NCI-H2107 (cell line): ENCODE measurements around the gene RBPJ.
A peak's percentile ranks its signal among the peaks of the same experiment; 100 is the strongest.
"Not testable (repeated sequence)": the region's sequence is repeated elsewhere in the genome, so short reads cannot be mapped to it uniquely, and the experiment has no call there.

Experiments
- DNase-seq: peaks from one replicate; lab custom pipeline; 2025; lab: John Stamatoyannopoulos, UW

The RBPJ gene

GRCh38 chr4:26302031-26302899, 18.5 kb upstream of the RBPJ start:
- DNase-seq: no peak

GRCh38 chr4:26303008-26303407, 17.8 kb upstream of the RBPJ start:
- no peak for DNase-seq

DNA sequence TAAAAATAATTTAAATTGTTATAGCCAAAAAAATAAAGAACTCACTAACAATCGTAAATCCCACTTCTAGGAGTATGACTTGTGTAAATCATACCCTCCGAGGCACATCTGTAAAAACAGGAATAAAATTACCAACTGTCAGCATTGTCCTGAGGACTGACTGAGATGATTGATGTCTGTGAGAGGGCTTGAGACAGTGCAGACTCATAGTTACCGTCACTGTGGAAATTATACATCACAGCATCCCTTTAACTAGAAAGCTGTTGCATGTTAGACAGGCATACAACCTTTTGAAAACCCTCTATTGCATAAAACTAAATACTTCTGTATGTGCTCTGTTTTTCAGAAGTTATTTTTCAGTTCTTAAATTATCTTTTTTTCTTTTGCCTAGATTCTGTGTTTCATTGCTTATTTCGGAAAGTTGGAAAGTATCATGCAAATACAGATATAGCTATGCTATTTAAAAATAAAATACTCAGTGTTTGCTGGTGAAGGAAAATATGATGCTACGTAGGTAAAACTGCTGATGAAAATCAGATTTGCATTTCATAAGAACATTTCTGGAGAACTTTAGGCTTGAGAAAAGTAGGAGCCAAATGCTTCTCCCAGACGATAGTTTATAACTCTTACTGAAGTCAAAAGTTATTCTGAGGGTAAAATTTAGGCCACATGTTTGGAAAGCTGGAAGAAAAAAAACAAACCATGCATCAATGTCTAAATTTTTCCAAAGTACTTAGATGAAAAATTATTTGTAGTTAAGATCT, 13.6 kb upstream of the RBPJ start:
- no peak for DNase-seq

DNA sequence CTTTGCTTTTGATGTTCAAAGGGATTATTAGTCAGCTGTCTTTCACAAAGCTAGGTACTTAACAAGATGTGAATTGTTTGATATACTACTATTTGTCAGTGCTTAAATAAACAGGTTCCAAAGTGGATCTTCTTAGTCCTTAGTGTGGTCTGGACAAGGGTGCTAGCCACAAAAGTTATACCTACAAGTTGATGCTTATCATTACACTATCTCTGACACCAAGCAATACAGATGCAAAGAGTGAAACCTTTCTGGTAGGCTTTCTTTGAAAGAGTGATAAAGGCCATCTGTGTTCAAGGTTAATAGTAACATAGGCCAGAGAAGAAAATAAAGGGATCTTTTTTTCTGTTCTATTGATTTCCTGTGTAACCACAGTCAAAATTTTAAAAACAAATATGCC, 12.2 kb upstream of the RBPJ start:
- no peak for DNase-seq

GRCh38 chr4:26310264-26310663, 10.6 kb upstream of the RBPJ start:
- no peak for DNase-seq

DNA sequence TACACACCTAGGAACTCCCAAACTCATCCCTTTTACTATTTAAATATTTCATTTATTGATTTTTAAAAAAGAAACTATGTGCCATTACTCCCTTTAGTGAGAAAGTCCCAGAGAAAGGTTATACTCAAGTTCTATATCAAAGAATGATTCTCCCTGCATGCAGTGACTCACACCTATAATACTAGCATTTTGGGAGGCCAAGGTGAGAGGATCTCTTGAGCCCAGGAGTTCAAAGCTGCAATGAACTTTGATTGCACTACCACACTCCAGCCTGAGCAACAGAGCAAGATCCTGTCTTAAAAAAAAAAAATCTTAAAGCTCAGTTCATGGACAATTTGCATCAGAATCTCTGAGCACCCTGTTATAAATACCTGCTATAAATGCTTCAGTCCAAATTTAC, 9.2 kb upstream of the RBPJ start:
- DNase-seq: no peak

- not testable (repeated sequence) for DNase-seq
Measured at GRCh38 chr4:26315316-26315932, 5.4 kb upstream of the RBPJ start.

DNA sequence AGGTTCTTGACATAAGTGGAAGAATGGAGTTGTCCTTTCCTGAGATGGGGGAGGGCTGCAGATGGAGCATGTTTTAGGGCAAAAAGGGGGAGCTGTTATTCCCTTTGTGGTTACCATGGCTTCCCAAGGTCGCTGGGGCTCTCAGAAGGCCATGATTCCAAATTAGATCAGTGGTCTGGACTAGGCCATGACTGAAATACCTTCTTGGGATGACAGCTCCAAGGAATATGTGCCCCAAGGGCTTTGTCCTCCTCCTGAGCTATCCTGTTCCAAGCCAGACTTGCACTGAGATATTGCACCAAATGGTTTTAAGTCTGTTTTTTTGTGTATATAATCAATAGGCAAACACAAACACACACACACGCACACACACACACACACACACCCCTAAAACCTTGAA, 3.0 kb upstream of the RBPJ start:
- DNase-seq: no peak

DNA sequence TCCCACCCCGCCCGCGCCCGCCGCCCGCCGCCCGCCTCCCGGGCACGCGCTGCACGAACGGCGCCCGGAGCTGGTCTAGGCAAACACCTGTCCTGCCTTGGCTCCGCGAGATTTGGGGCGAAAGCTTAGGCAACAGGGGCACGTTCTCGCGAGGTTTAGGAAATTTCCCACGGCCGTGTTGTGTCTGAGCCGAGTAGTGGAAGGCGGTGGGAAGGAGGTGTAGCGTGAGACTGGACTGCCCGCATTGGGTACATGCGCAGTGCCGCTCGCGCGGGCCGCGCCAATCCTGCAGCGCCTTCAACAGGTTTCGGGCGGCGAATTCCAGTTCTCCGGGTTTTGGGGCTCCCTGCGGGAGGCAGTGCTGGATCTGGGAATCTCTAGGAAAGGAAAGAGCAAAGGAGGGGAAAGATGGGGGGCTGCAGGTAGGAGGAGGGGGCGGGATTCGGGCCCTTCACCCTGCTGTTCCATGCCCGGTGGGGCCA, 1.3 kb upstream of the RBPJ start:
- DNase-seq: peak; percentile 96

DNA sequence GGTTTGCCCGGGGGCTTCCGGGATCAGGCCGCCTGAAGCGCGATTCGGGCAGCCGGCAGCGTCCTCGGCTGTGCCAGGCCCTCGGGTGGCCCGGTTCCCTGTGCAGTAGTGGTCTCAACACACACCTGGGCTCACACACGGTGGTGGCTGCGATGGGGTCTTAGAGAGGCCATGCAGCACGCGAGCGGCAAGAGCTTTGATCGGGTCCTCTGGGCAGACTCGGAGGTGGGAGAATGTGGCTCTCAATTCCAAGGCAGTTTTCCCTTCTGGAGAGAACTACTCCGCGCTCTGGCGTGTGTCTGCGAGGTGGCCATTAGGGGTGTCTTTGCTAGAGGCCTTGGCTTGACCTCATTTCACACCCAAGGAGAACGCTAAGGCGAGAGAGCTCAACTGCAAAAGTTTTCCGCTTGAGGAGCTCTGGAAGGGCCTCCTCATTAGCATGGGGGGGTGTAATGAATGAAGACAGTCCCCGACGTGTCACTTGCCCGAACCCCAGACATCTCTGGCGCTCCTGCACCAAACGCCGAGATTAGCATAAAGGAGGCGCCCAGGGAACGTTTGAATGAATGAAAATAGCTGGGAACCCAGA, 771 bp upstream of the RBPJ start:
- no peak for DNase-seq

DNA sequence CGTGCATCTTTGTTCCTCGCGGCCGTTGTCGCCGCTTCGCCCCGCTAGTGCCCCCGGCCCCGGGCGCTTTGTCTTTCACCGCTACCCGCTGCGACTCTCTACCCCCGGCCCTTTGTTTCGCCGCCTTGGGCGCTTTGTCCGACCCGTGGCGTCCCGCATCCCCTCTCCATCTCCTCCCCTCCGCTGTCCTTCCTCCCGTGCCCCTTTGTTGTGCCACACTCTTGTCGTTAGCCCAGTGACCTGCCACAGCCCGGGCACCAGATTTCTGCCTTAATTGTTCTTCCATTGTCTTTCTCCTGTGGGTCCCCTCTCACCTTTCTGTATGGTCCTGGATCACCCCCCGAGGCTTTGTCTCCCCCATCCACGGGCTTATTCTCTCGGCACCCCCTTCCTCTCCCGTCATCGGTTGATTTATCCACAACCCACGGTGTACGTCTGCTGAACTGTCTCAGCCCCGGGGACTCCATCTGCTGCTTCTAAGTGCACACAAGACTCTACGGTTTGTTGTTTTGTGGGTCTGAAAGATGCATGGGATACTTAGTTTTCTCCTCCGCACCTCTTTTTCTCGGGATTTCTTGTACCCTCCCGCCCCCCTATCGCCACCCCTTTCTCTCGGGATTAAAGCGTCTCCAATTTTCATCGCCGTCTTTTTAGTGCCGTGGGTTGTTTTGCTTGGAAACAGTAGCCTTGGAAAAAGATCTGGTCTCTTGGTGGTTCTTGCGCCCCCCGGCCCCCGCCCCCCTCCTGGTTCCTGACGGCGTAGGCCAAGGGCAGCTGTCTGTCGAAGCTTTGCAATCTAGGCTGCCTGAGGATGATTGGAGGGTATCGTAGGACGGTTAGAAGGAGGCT, 783 bp downstream of the RBPJ start:
- no peak for DNase-seq

DNA sequence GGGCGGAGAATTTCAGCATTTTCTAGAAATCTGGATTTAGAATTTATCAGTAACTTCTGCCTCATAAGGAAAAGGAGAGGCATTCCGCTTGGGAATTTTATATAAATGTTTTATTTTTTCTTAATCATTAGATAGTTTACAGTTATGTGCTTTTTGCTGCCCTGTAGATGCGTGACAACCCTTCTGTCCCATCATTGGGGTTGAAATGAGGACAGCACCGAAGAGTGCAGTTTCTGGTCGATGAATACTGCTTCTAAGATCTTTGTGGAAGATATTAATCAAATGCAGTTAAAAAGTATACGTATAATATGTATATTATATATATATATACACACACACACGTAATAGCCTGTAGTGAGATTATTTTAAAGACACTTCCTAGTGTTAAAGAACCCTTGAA, 1.5 kb downstream of the RBPJ start:
- DNase-seq: no peak

- DNase-seq: no peak
Measured at GRCh38 chr4:26323821-26324220, 3.0 kb downstream of the RBPJ start.

- DNase-seq: no peak
Measured at GRCh38 chr4:26325191-26325590, 4.4 kb downstream of the RBPJ start.

GRCh38 chr4:26326791-26327190, 6.0 kb downstream of the RBPJ start:
- DNase-seq: no peak

GRCh38 chr4:26330186-26330787, 9.5 kb downstream of the RBPJ start:
- DNase-seq: peak; percentile 1

DNA sequence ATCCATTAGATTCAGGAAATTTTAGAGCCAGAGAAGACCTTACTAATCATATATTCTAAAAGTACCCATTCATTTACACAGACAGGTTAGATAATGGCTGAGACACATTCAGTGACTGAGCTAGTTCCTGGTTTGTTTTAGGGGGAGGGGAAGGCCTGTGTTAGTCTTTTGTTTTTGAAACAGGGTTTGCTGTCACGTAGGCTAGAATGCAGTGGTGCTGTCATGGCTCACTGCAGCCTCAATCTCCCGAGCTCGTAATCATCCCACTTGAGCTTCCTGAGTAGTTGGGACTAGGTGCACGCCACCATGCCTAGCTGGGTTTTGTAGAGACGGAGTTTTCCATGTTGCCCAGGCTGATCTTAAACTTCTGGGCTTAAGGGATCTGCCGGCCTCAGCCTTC, 10.1 kb downstream of the RBPJ start:
- DNase-seq: peak; percentile 32

DNA sequence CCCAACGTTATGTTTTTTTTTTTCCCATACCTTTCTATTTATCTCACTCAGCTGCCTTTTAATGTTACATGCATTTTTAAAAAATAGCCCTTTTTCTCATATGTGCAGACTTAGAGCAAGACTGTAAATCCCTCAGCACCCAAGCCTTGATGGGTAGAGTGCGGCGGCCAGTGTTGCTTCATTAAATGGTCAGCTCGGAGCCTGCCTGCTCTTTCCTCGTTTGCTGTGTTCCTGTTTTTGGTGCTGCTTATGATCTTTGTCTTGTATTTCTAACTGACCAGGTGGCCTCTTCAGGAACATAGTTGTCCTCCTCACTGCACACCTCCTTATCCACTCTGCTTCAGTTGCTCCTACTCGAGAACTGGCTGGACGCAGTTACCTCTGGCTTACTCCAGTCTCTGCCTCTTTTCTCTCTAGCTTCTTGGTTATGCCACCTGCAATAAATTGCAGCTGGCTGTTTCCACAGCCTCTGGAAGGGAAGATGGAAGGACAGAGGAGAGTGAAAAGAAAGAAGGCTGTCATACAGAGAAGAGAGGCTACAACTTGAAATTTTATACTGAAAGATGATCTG, 10.7 kb downstream of the RBPJ start:
- DNase-seq: no peak

GRCh38 chr4:26334366-26334765, 13.6 kb downstream of the RBPJ start:
- no peak for DNase-seq

GRCh38 chr4:26337612-26338011, 16.8 kb downstream of the RBPJ start:
- no peak for DNase-seq
